Activated naive CD4-positive, alpha-beta T cell treated with anti-CD3 and anti-CD28 coated beads for 36 hours (primary cell): ENCODE results near the gene FCN3. TPM values are rescaled to one million over a fixed set of nuclear protein-coding genes. Genes with fewer than 3 reads are reported as not detected.
"Not testable (repeated sequence)": the region's sequence is repeated elsewhere in the genome, so short reads cannot be mapped to it uniquely, and the experiment has no call there.

Experiments used
- CTCF ChIA-PET: fragments of 350-600 bp; sonication (Branson Sonifier 250); formaldehyde crosslinking; loops from one replicate; lab custom pipeline; 2021; ENCODE audit warnings: antibody characterized with exemption; lab: Charles Lee
- DNase-seq: peaks from one replicate; pipeline ENCODE4 v3.0.0-alpha.2; 2020
- H3K27ac Mint-ChIP-seq: one replicate; pipeline ENCODE4 v1.8.0; 2021; ENCODE audit warnings: mild to moderate bottlenecking, mixed read lengths
- H3K27me3 Mint-ChIP-seq: one replicate; pipeline ENCODE4 v1.8.0; 2021; ENCODE audit warnings: low read depth, mixed read lengths
- H3K36me3 Mint-ChIP-seq: one replicate; pipeline ENCODE4 v1.8.0; 2021; ENCODE audit warnings: low read depth, mixed read lengths
- H3K4me1 Mint-ChIP-seq: one replicate; pipeline ENCODE4 v1.8.0; 2021; ENCODE audit warnings: low read depth, mixed read lengths
- H3K4me3 Mint-ChIP-seq: one replicate; pipeline ENCODE4 v1.8.0; 2021; ENCODE audit warnings: mild to moderate bottlenecking, moderate library complexity, mixed read lengths
- H3K9me3 Mint-ChIP-seq: one replicate; pipeline ENCODE4 v1.8.0; 2021; ENCODE audit warnings: mixed read lengths
- intact Hi-C: fragments of 100-400 bp; cut with micrococcal nuclease; formaldehyde crosslinking; loops from one replicate; pipeline ENCODE4 v1.15.1; 2023
- total RNA-seq, 2 experiments: library from RNA; stranded (reverse); gene quantifications; one replicate each; pipeline ENCODE4 v1.2.3, GENCODE V29; 2021

Gene FCN3
- total RNA-seq, 2 experiments from 2014 or later = not detected

- intact Hi-C loops, DNase-seq, H3K27ac Mint-ChIP-seq, H3K4me3 Mint-ChIP-seq, CTCF ChIA-PET, H3K9me3 Mint-ChIP-seq, H3K36me3 Mint-ChIP-seq, H3K27me3 Mint-ChIP-seq: not testable (repeated sequence)
- peaks cover 19% of the 10 kb centered on the region for H3K4me1 Mint-ChIP-seq
These were observed 32.2 kb upstream of the FCN3 start for GRCh38 chr1:27406791-27407190.

GRCh38 chr1:27406362-27406680 is 31.7 kb upstream of the FCN3 start:
- peaks cover 2% of the 10 kb centered on the region for H3K36me3 Mint-ChIP-seq
- no peaks in the 10 kb centered on the region for H3K27me3 Mint-ChIP-seq
- peak overlapping the region; percentile 32 for H3K27ac Mint-ChIP-seq
- peaks cover 19% of the 10 kb centered on the region for H3K4me1 Mint-ChIP-seq
- no peak for DNase-seq
- intact Hi-C loops = no loop called here
- no peaks in the 10 kb centered on the region for H3K9me3 Mint-ChIP-seq
- no peak overlapping the region for H3K4me3 Mint-ChIP-seq
- CTCF ChIA-PET = no interaction called here

GRCh38 chr1:27405598-27406361 is 31.2 kb upstream of the FCN3 start:
- H3K36me3 Mint-ChIP-seq, H3K27me3 Mint-ChIP-seq, intact Hi-C loops, H3K4me3 Mint-ChIP-seq, DNase-seq, H3K9me3 Mint-ChIP-seq: not testable (repeated sequence)
- Mint-ChIP-seq H3K4me1 (peaks cover 19% of the 10 kb centered on the region), H3K27ac (peak overlapping the region; percentile 32)
- CTCF ChIA-PET = interaction anchor here (0.9 kb wide), 1 partner anchor 113 kb away, joined by 8 read pairs; no protein-coding TSS in a partner anchor

- CTCF ChIA-PET = interaction anchor here (0.9 to 1.5 kb wide), 2 partner anchors 11 to 112 kb away, joined by 8 read pairs; no protein-coding TSS in a partner anchor
- DNase-seq = no peak
- H3K4me1 Mint-ChIP-seq = peaks cover 19% of the 10 kb centered on the region
- intact Hi-C loops = no loop called here
- H3K27me3 Mint-ChIP-seq = no peaks in the 10 kb centered on the region
- H3K4me3 Mint-ChIP-seq = no peak overlapping the region
- peaks cover 2% of the 10 kb centered on the region for H3K36me3 Mint-ChIP-seq
- H3K9me3 Mint-ChIP-seq = no peaks in the 10 kb centered on the region
- no peak overlapping the region for H3K27ac Mint-ChIP-seq
These were observed 30.4 kb upstream of the FCN3 start for GRCh38 chr1:27405074-27405473.

GRCh38 chr1:27403931-27404330 is 29.3 kb upstream of the FCN3 start:
- CTCF ChIA-PET = interaction anchor here (0.8 to 5.6 kb wide), 15 partner anchors 10 to 292 kb away, joined by 3 to 30 read pairs (median 3); partner anchors contain the start of gene WASF2
- Mint-ChIP-seq H3K9me3 (no peaks in the 10 kb centered on the region), H3K4me3 (no peak overlapping the region), H3K36me3 (peaks cover 2% of the 10 kb centered on the region), H3K27ac (peak overlapping the region; percentile 74), H3K4me1 (peaks cover 19% of the 10 kb centered on the region), H3K27me3 (no peaks in the 10 kb centered on the region)
- intact Hi-C loops = loop anchor here (1.0 to 2.0 kb wide), 4 partner anchors 119 to 259 kb away; no protein-coding TSS in a partner anchor
- DNase-seq = no peak

GRCh38 chr1:27403065-27403726 is 28.6 kb upstream of the FCN3 start:
- CTCF ChIA-PET = interaction anchor here (0.8 to 5.6 kb wide), 16 partner anchors 10 to 292 kb away, joined by 3 to 30 read pairs (median 3); partner anchors contain the start of gene WASF2
- Mint-ChIP-seq H3K27ac (peak overlapping the region; percentile 74), H3K4me3 (peak overlapping the region; percentile 27), H3K27me3 (no peaks in the 10 kb centered on the region), H3K4me1 (peaks cover 19% of the 10 kb centered on the region), H3K36me3 (peaks cover 1% of the 10 kb centered on the region), H3K9me3 (no peaks in the 10 kb centered on the region)
- peak; percentile 62 for DNase-seq
- intact Hi-C loops = loop anchor here (1.0 to 2.0 kb wide), 4 partner anchors 120 to 260 kb away; no protein-coding TSS in a partner anchor

GRCh38 chr1:27402349-27402754 is 27.7 kb upstream of the FCN3 start:
- intact Hi-C loops = loop anchor here (2.0 kb wide), 2 partner anchors 120 to 260 kb away; no protein-coding TSS in a partner anchor
- Mint-ChIP-seq H3K36me3 (no peaks in the 10 kb centered on the region), H3K9me3 (no peaks in the 10 kb centered on the region), H3K27ac (peak overlapping the region; percentile 74), H3K4me1 (peaks cover 19% of the 10 kb centered on the region), H3K27me3 (no peaks in the 10 kb centered on the region), H3K4me3 (no peak overlapping the region)
- peak; percentile 53 for DNase-seq
- CTCF ChIA-PET = interaction anchor here (0.7 to 5.6 kb wide), 14 partner anchors 9 to 207 kb away, joined by 3 to 30 read pairs (median 4); no protein-coding TSS in a partner anchor

- CTCF ChIA-PET = interaction anchor here (1.2 to 5.6 kb wide), 4 partner anchors 20 to 205 kb away, joined by 3 to 30 read pairs (median 4); no protein-coding TSS in a partner anchor
- Mint-ChIP-seq H3K9me3 (no peaks in the 10 kb centered on the region), H3K27ac (no peak overlapping the region)
These were observed 26.3 kb upstream of the FCN3 start for GRCh38 chr1:27400963-27401341.

GRCh38 chr1:27400082-27400962 is 25.7 kb upstream of the FCN3 start:
- Mint-ChIP-seq H3K27ac (no peak overlapping the region), H3K36me3 (no peaks in the 10 kb centered on the region), H3K4me1 (peaks cover 20% of the 10 kb centered on the region), H3K9me3 (no peaks in the 10 kb centered on the region), H3K27me3 (no peaks in the 10 kb centered on the region), H3K4me3 (no peak overlapping the region)
- CTCF ChIA-PET = interaction anchor here (1.2 to 7.7 kb wide), 6 partner anchors 12 to 206 kb away, joined by 4 to 176 read pairs (median 6); no protein-coding TSS in a partner anchor
- intact Hi-C loops = no loop called here
- DNase-seq = no peak

More at GRCh38 chr1:27400963-27401341, 26.3 kb upstream of the FCN3 start:
- Mint-ChIP-seq H3K36me3 (no peaks in the 10 kb centered on the region), H3K4me1 (peaks cover 19% of the 10 kb centered on the region), H3K27me3 (no peaks in the 10 kb centered on the region), H3K4me3 (no peak overlapping the region)
- no peak for DNase-seq
- intact Hi-C loops = no loop called here

GRCh38 chr1:27399251-27400025 is 24.8 kb upstream of the FCN3 start:
- H3K4me3 Mint-ChIP-seq = no peak overlapping the region
- no peaks in the 10 kb centered on the region for H3K9me3 Mint-ChIP-seq
- H3K27me3 Mint-ChIP-seq = no peaks in the 10 kb centered on the region
- intact Hi-C loops = no loop called here
- no peak for DNase-seq
- peaks cover 23% of the 10 kb centered on the region for H3K4me1 Mint-ChIP-seq
- H3K27ac Mint-ChIP-seq = no peak overlapping the region
- no peaks in the 10 kb centered on the region for H3K36me3 Mint-ChIP-seq
- CTCF ChIA-PET = interaction anchor here (0.7 to 7.7 kb wide), 7 partner anchors 12 to 207 kb away, joined by 3 to 176 read pairs (median 7); no protein-coding TSS in a partner anchor
